ENCODE data around the gene TBC1D32. TPM values are rescaled to one million over a fixed set of nuclear protein-coding genes. Genes with fewer than 3 reads are reported as not detected.
"Not testable (repeated sequence)": the region's sequence is repeated elsewhere in the genome, so short reads cannot be mapped to it uniquely, and the experiment has no call there.

Gene TBC1D32
- total and polyA plus RNA-seq, 4 donors = 0.51 to 2.8 (median 1.7) TPM

GRCh38 chr6:121311814-121312213 lies 22.5 kb downstream of the TBC1D32 start:
- not testable (repeated sequence) for H3K4me3 ChIP-seq (ENCODE audit: low read depth in 1 of 3, low read length in 3 of 3); H3K36me3 ChIP-seq (ENCODE audit: control insufficient read depth in 4 of 4, insufficient read depth in 3 of 4, low read depth in 1 of 4, low read length in 3 of 4); H3K9ac ChIP-seq (ENCODE audit: low read depth in 1 of 2, low read length in 2 of 2); DNase-seq (ENCODE audit: low spot score); H3K27ac ChIP-seq (ENCODE audit: low read depth in 1 of 2, low read length in 2 of 2); H3K9me3 ChIP-seq (ENCODE audit: control insufficient read depth in 4 of 4, low read length in 3 of 4); H3K4me1 ChIP-seq (ENCODE audit: control insufficient read depth in 4 of 4, insufficient read depth in 4 of 4, low read length in 3 of 4); H3K27me3 ChIP-seq (ENCODE audit: control insufficient read depth in 4 of 4, insufficient read depth in 4 of 4, low read length in 3 of 4)
- WGBS = 98% methylated on average over 5 of the region's 5 CpGs

- H3K4me3 ChIP-seq (ENCODE audit: low read depth in 1 of 3, low read length in 3 of 3) = no peak overlapping the region
- no peaks in the 10 kb centered on the region for H3K27me3 ChIP-seq (ENCODE audit: control insufficient read depth in 4 of 4, insufficient read depth in 4 of 4, low read length in 3 of 4)
- no peaks in the 10 kb centered on the region for H3K4me1 ChIP-seq (ENCODE audit: control insufficient read depth in 4 of 4, insufficient read depth in 4 of 4, low read length in 3 of 4)
- H3K36me3 ChIP-seq (ENCODE audit: control insufficient read depth in 4 of 4, insufficient read depth in 3 of 4, low read depth in 1 of 4, low read length in 3 of 4) = no peaks in the 10 kb centered on the region
- H3K9ac ChIP-seq (ENCODE audit: low read depth in 1 of 2, low read length in 2 of 2) = no peak overlapping the region
- 89% methylated on average over 1 of the region's 1 CpG for WGBS
- TF ChIP-seq MAX (IDR thresholded peaks at IDR 0.05) = no peak
- no peak for TF ChIP-seq RXRA (IDR thresholded peaks at IDR 0.05)
- no peak for TF ChIP-seq SP1 (IDR thresholded peaks at IDR 0.05)
- no peak for TF ChIP-seq RAD21 (IDR thresholded peaks at IDR 0.05)
- no peak for TF ChIP-seq ZBTB33 (IDR thresholded peaks at IDR 0.05)
- no peak for TF ChIP-seq FOXA1 (IDR thresholded peaks at IDR 0.05)
- TF ChIP-seq CTCF (IDR thresholded peaks at IDR 0.05; ENCODE audit: low read depth, low read length, missing input control) = no peak
- TF ChIP-seq ATF3 (IDR thresholded peaks at IDR 0.05) = no peak
- TF ChIP-seq GABPA (IDR thresholded peaks at IDR 0.05 in 1 of 2, conservative IDR thresholded peaks at IDR 0.05 in 1 of 2) = no peak
- TF ChIP-seq TAF1 (conservative IDR thresholded peaks at IDR 0.05) = no peak
- TF ChIP-seq EGR1 (IDR thresholded peaks at IDR 0.05; ENCODE audit: low read depth in 2 of 2) = no peak
- no peak for TF ChIP-seq FOXA2 (IDR thresholded peaks at IDR 0.05)
- no peak for TF ChIP-seq HNF4G (IDR thresholded peaks at IDR 0.05)
- TF ChIP-seq HNF4A (conservative IDR thresholded peaks at IDR 0.05) = no peak
- no peak for TF ChIP-seq NR2F2 (IDR thresholded peaks at IDR 0.05)
- no peak for TF ChIP-seq REST (IDR thresholded peaks at IDR 0.05)
- no peak overlapping the region for H3K27ac ChIP-seq (ENCODE audit: low read depth in 1 of 2, low read length in 2 of 2)
- no peak for DNase-seq (ENCODE audit: low spot score)
- H3K9me3 ChIP-seq (ENCODE audit: control insufficient read depth in 4 of 4, low read length in 3 of 4) = no peaks in the 10 kb centered on the region
Measured at GRCh38 chr6:121310495-121310894, 23.8 kb downstream of the TBC1D32 start.
